Measurements from ENCODE around the gene STK4. TPM values are rescaled to one million over a fixed set of nuclear protein-coding genes. Genes with fewer than 3 reads are reported as not detected.
A peak's percentile ranks its signal among the peaks of the same experiment; 100 is the strongest.
"Not testable (repeated sequence)": the region's sequence is repeated elsewhere in the genome, so short reads cannot be mapped to it uniquely, and the experiment has no call there.

STK4 gene
- total RNA-seq, 2 experiments from 2014 or later: 265 to 277 TPM

GRCh38 chr20:45020236-45020886 is 54.0 kb downstream of the STK4 start:
- ChIA-PET CTCF (interaction anchor here (0.7 to 3.0 kb wide), 4 partner anchors 9 to 27 kb away, joined by 3 to 10 read pairs (median 7); no protein-coding TSS in a partner anchor), POLR2A (interaction anchor here (0.7 to 1.6 kb wide), 4 partner anchors 9 to 60 kb away, joined by 3 to 7 read pairs (median 4); partner anchors contain the start of gene TOMM34)
- Histone ChIP-seq H3K36me3 (ENCODE audit: insufficient read depth, low read length) (peaks cover 91% of the 10 kb centered on the region), H3K27ac (ENCODE audit: low read depth in 1 of 2, low read length in 2 of 2) (no peak overlapping the region), H3K27me3 (ENCODE audit: control insufficient read depth in 1 of 2, insufficient read depth in 2 of 2, low read length in 2 of 2) (no peaks in the 10 kb centered on the region), H3K4me3 (ENCODE audit: low read length) (no peak overlapping the region), H3K9me3 (ENCODE audit: control insufficient read depth in 1 of 2, insufficient read depth in 1 of 2, low read length in 2 of 2) (no peaks in the 10 kb centered on the region), H3K4me1 (ENCODE audit: insufficient read depth, low read length) (peaks cover 7% of the 10 kb centered on the region)
- Mint-ChIP-seq H3K9me3 (no peaks in the 10 kb centered on the region), H3K4me1 (ENCODE audit: low read depth) (peaks cover 82% of the 10 kb centered on the region), H3K27ac (peak overlapping the region; percentile 18), H3K4me3 (no peak overlapping the region), H3K27me3 (no peaks in the 10 kb centered on the region), H3K36me3 (ENCODE audit: low read depth) (peaks cover 95% of the 10 kb centered on the region)
- intact Hi-C loops (cut with DNase I, micrococcal nuclease): no loop called here
- DNase-seq (no peak), ATAC-seq (ENCODE audit: poor library complexity) (no peak)
- no peak for TF ChIP-seq CTCF (IDR thresholded peaks at IDR 0.05)

- ChIA-PET CTCF (interaction anchor here (1.1 to 3.0 kb wide), 2 partner anchors 22 kb away, joined by 3 to 10 read pairs; no protein-coding TSS in a partner anchor), POLR2A (no interaction called here)
- no peaks in the 10 kb centered on the region for H3K9me3 ChIP-seq (ENCODE audit: control insufficient read depth in 1 of 2, insufficient read depth in 1 of 2, low read length in 2 of 2)
- Mint-ChIP-seq H3K27me3 (no peaks in the 10 kb centered on the region), H3K4me1 (ENCODE audit: low read depth) (peaks cover 80% of the 10 kb centered on the region), H3K27ac (peak overlapping the region; percentile 40), H3K36me3 (ENCODE audit: low read depth) (peaks cover 95% of the 10 kb centered on the region), H3K4me3 (no peak overlapping the region), H3K9me3 (no peaks in the 10 kb centered on the region)
- intact Hi-C loops (cut with DNase I, micrococcal nuclease): no loop called here
- peaks cover 7% of the 10 kb centered on the region for H3K4me1 ChIP-seq (ENCODE audit: insufficient read depth, low read length)
- H3K27me3 ChIP-seq (ENCODE audit: control insufficient read depth in 1 of 2, insufficient read depth in 2 of 2, low read length in 2 of 2): no peaks in the 10 kb centered on the region
- no peak overlapping the region for H3K27ac ChIP-seq (ENCODE audit: low read depth in 1 of 2, low read length in 2 of 2)
- TF ChIP-seq CTCF (IDR thresholded peaks at IDR 0.05): no peak
- no peak for ATAC-seq (ENCODE audit: poor library complexity)
- no peak overlapping the region for H3K4me3 ChIP-seq (ENCODE audit: low read length)
- peaks cover 91% of the 10 kb centered on the region for H3K36me3 ChIP-seq (ENCODE audit: insufficient read depth, low read length)
- no peak for DNase-seq
Observed at GRCh38 chr20:45021631-45022030, 55.3 kb downstream of the STK4 start.

- DNase-seq, CTCF ChIA-PET, H3K4me3 Mint-ChIP-seq: not testable (repeated sequence)
Observed at GRCh38 chr20:45023140-45023539, 56.8 kb downstream of the STK4 start.

More at GRCh38 chr20:45023140-45023539, 56.8 kb downstream of the STK4 start:
- H3K27me3 ChIP-seq (ENCODE audit: control insufficient read depth in 1 of 2, insufficient read depth in 2 of 2, low read length in 2 of 2); POLR2A ChIA-PET; intact Hi-C loops (cut with DNase I, micrococcal nuclease); H3K9me3 ChIP-seq (ENCODE audit: control insufficient read depth in 1 of 2, insufficient read depth in 1 of 2, low read length in 2 of 2); H3K27ac ChIP-seq (ENCODE audit: low read depth in 1 of 2, low read length in 2 of 2); H3K4me3 ChIP-seq (ENCODE audit: low read length); H3K27me3 Mint-ChIP-seq; ATAC-seq (ENCODE audit: poor library complexity); H3K9me3 Mint-ChIP-seq: not testable (repeated sequence)
- Histone ChIP-seq H3K4me1 (ENCODE audit: insufficient read depth, low read length) (peaks cover 12% of the 10 kb centered on the region), H3K36me3 (ENCODE audit: insufficient read depth, low read length) (peaks cover 89% of the 10 kb centered on the region)
- peaks cover 76% of the 10 kb centered on the region for H3K4me1 Mint-ChIP-seq (ENCODE audit: low read depth)
- peak overlapping the region; percentile 61 for H3K27ac Mint-ChIP-seq
- H3K36me3 Mint-ChIP-seq (ENCODE audit: low read depth): peaks cover 94% of the 10 kb centered on the region

Measured in CD4-positive, alpha-beta T cell (primary cell).